ENCODE results near the gene FNTB. TPM values are rescaled to one million over a fixed set of nuclear protein-coding genes. Genes with fewer than 3 reads are reported as not detected.

Gene FNTB
- total RNA-seq, 1 donor from 2014 or later = 22.4 TPM

DNA sequence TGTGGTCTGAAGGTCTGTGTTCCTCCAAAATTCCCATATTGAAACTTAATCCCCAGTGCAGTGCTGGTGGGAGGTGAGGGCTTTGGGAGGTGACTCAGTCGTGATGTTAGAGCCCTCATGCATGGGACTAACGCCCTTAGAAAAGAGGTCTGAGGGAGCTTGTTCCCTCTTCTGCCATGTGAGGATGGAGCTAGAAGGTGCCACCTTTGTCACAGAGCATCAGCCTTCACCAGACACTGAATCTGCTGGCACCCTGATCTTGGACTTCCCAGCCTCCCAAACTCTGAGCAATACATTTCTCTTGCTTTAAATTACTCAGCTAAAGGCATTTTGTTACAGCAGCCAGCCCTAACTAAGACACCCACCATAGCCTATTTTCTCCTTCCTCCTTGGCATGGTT lies 28.5 kb upstream of the FNTB start:
- Mint-ChIP-seq H3K27me3 (no peaks in the 10 kb centered on the region), H3K4me1 (ENCODE audit: low read depth) (peaks cover 4% of the 10 kb centered on the region), H3K9me3 (ENCODE audit: low read depth) (no peaks in the 10 kb centered on the region), H3K4me3 (ENCODE audit: low read depth) (no peak overlapping the region), H3K27ac (no peak overlapping the region), H3K36me3 (ENCODE audit: insufficient read depth) (no peaks in the 10 kb centered on the region)
- TF ChIP-seq, protein P1, sequence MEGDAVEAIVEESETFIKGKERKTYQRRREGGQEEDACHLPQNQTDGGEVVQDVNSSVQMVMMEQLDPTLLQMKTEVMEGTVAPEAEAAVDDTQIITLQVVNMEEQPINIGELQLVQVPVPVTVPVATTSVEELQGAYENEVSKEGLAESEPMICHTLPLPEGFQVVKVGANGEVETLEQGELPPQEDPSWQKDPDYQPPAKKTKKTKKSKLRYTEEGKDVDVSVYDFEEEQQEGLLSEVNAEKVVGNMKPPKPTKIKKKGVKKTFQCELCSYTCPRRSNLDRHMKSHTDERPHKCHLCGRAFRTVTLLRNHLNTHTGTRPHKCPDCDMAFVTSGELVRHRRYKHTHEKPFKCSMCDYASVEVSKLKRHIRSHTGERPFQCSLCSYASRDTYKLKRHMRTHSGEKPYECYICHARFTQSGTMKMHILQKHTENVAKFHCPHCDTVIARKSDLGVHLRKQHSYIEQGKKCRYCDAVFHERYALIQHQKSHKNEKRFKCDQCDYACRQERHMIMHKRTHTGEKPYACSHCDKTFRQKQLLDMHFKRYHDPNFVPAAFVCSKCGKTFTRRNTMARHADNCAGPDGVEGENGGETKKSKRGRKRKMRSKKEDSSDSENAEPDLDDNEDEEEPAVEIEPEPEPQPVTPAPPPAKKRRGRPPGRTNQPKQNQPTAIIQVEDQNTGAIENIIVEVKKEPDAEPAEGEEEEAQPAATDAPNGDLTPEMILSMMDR (IDR thresholded peaks at IDR 0.05; ENCODE audit: unreplicated experiment) = no peak
- no peak for DNase-seq (ENCODE audit: low spot score, unreplicated experiment)

DNA sequence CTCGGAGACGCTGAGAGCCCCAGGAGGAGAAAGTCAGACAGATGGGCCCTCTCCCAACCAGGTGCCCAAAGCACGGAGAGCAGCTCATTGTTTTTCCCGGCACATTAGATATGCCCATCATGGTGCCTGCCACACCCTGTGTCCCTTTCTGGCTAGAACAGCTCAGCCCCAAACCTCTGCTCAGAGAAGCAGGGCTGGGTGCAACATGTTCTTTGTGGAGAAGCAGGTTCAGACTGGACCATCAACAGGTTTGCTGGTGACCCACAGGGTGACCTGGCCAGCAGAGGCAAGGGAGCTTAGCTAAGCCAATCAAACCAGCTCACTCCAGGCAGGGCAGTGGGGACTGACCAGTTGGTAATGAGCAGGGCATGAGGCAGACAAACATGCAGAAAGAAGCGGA lies 28.0 kb upstream of the FNTB start:
- H3K27ac Mint-ChIP-seq = no peak overlapping the region
- no peak overlapping the region for H3K4me3 Mint-ChIP-seq (ENCODE audit: low read depth)
- H3K36me3 Mint-ChIP-seq (ENCODE audit: insufficient read depth) = peaks cover under 1% of the 10 kb centered on the region
- no peaks in the 10 kb centered on the region for H3K27me3 Mint-ChIP-seq
- DNase-seq (ENCODE audit: low spot score, unreplicated experiment) = no peak
- H3K4me1 Mint-ChIP-seq (ENCODE audit: low read depth) = peaks cover 4% of the 10 kb centered on the region
- no peaks in the 10 kb centered on the region for H3K9me3 Mint-ChIP-seq (ENCODE audit: low read depth)
- TF ChIP-seq, protein P1 (IDR thresholded peaks at IDR 0.05; ENCODE audit: unreplicated experiment) = no peak

DNA sequence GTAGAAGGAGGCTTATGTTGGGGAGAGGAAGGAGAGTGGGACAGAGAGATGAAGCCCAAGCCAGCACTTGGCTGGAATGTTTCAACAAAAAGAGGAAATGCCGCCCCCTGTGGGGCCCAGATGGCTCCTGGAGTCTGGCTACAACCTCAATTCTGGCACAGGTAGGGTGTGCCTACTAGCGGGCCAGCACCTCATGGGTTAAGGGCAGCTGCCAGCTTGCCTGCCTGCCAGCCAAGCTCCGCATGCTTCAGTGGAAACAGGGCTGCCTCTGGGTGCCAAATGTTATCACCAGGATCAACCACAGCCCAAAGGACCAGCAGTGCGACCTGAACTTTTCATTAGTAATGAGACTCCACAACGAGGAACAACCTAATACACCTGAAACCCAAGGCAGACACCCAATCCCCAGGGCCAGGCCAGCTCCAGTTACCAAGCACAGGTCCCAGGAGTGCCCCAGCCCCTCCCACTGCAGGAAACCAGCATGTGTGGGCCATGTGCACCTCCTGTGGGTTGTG lies 25.9 kb upstream of the FNTB start:
- Mint-ChIP-seq H3K27me3 (no peaks in the 10 kb centered on the region), H3K9me3 (ENCODE audit: low read depth) (no peaks in the 10 kb centered on the region), H3K36me3 (ENCODE audit: insufficient read depth) (peaks cover 3% of the 10 kb centered on the region), H3K4me3 (ENCODE audit: low read depth) (no peak overlapping the region), H3K27ac (no peak overlapping the region), H3K4me1 (ENCODE audit: low read depth) (no peaks in the 10 kb centered on the region)
- TF ChIP-seq, protein P1 (IDR thresholded peaks at IDR 0.05; ENCODE audit: unreplicated experiment) = no peak
- no peak for DNase-seq (ENCODE audit: low spot score, unreplicated experiment)

DNA sequence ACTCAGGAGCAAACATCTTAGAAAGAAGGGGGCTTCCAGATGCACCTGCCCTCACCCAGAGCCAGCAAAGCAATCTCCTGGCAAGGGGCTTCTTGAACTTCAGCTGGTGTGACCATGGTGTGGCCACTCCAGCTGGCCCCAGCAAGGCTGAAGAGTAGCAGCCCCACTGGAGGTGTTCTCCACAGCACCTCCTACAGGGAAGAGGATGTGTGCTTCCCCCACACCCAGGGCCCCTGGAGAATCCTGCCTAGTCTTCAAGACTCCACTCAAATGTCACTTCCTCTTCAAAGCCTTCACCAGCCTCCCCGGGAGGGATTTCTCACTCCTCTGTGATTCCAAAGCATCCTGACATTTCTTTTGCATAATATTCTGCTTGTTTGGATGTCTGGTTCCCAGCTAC lies 23.1 kb upstream of the FNTB start:
- Mint-ChIP-seq H3K9me3 (ENCODE audit: low read depth) (no peaks in the 10 kb centered on the region), H3K4me1 (ENCODE audit: low read depth) (peaks cover 4% of the 10 kb centered on the region), H3K27ac (no peak overlapping the region), H3K4me3 (ENCODE audit: low read depth) (no peak overlapping the region), H3K27me3 (no peaks in the 10 kb centered on the region), H3K36me3 (ENCODE audit: insufficient read depth) (peaks cover 4% of the 10 kb centered on the region)
- DNase-seq (ENCODE audit: low spot score, unreplicated experiment) = no peak
- TF ChIP-seq, protein P1 (IDR thresholded peaks at IDR 0.05; ENCODE audit: unreplicated experiment) = no peak

- DNase-seq (ENCODE audit: low spot score, unreplicated experiment) = no peak
- no peaks in the 10 kb centered on the region for H3K9me3 Mint-ChIP-seq (ENCODE audit: low read depth)
- H3K27ac Mint-ChIP-seq = no peak overlapping the region
- H3K27me3 Mint-ChIP-seq = peaks cover 9% of the 10 kb centered on the region
- peaks cover 8% of the 10 kb centered on the region for H3K4me1 Mint-ChIP-seq (ENCODE audit: low read depth)
- peaks cover 4% of the 10 kb centered on the region for H3K36me3 Mint-ChIP-seq (ENCODE audit: insufficient read depth)
- no peak overlapping the region for H3K4me3 Mint-ChIP-seq (ENCODE audit: low read depth)
- TF ChIP-seq, protein P1 (IDR thresholded peaks at IDR 0.05; ENCODE audit: unreplicated experiment) = no peak
Observed at GRCh38 chr14:64965356-64966000, 21.2 kb upstream of the FNTB start.
